22Rv1 (cell line): ENCODE data around the gene ENPP6.

ENCODE experiments used
- H3K27ac ChIP-seq: fragments of 450-650 bp; 2 replicates; pipeline ENCODE4 v1.5.1; 2017
- ZFX ChIP-seq: fragments of 450-650 bp; IDR thresholded peaks from 2 replicates; pipeline ENCODE4 v1.6.1; 2017; ENCODE audit warnings: antibody characterized with exemption, borderline replicate concordance
- TF ChIP-seq, protein P1 (sequence below): fragments of 450-650 bp; IDR thresholded peaks from 2 replicates; pipeline ENCODE4 v1.5.1; 2017; ENCODE audit warnings: mild to moderate bottlenecking

The ENPP6 gene

GRCh38 chr4:184110452-184111224, 107.0 kb downstream of the ENPP6 start:
- H3K27ac ChIP-seq, result no peak overlapping the region
- no peak for TF ChIP-seq ZFX
- TF ChIP-seq, protein P1, sequence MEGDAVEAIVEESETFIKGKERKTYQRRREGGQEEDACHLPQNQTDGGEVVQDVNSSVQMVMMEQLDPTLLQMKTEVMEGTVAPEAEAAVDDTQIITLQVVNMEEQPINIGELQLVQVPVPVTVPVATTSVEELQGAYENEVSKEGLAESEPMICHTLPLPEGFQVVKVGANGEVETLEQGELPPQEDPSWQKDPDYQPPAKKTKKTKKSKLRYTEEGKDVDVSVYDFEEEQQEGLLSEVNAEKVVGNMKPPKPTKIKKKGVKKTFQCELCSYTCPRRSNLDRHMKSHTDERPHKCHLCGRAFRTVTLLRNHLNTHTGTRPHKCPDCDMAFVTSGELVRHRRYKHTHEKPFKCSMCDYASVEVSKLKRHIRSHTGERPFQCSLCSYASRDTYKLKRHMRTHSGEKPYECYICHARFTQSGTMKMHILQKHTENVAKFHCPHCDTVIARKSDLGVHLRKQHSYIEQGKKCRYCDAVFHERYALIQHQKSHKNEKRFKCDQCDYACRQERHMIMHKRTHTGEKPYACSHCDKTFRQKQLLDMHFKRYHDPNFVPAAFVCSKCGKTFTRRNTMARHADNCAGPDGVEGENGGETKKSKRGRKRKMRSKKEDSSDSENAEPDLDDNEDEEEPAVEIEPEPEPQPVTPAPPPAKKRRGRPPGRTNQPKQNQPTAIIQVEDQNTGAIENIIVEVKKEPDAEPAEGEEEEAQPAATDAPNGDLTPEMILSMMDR, result no peak

DNA sequence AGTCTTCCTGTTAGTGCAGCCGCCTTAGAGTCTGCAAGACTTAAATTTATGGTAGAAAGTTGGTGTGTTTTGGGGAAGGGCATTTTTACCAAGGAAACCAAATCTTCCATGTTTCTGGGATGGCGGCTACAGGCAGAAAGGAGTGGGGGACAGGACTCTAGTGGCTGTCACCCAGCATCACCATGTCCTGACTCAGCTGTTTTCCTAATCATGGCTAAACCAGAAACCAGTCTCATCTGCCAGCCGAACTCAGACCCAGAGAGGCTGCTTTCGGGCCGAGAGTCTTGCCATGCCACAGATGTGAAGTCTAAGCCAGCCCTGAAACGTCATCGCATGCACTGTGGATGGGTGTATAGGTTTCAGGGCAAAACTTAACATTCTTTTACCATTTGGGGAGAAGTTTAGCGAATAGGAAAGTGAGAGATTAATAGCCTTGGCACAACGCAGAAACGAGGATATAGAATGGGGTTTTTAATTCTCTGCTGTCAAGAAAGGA, 109.6 kb downstream of the ENPP6 start:
- TF ChIP-seq ZFX, result no peak
- TF ChIP-seq, protein P1, result no peak

GRCh38 chr4:184104419-184105101, 113.1 kb downstream of the ENPP6 start:
- H3K27ac ChIP-seq, result no peak overlapping the region
- TF ChIP-seq, protein P1, result no peak
- TF ChIP-seq ZFX, result no peak

More for the DNA sequence above, 109.6 kb downstream of the ENPP6 start:
- no peak overlapping the region for H3K27ac ChIP-seq

DNA sequence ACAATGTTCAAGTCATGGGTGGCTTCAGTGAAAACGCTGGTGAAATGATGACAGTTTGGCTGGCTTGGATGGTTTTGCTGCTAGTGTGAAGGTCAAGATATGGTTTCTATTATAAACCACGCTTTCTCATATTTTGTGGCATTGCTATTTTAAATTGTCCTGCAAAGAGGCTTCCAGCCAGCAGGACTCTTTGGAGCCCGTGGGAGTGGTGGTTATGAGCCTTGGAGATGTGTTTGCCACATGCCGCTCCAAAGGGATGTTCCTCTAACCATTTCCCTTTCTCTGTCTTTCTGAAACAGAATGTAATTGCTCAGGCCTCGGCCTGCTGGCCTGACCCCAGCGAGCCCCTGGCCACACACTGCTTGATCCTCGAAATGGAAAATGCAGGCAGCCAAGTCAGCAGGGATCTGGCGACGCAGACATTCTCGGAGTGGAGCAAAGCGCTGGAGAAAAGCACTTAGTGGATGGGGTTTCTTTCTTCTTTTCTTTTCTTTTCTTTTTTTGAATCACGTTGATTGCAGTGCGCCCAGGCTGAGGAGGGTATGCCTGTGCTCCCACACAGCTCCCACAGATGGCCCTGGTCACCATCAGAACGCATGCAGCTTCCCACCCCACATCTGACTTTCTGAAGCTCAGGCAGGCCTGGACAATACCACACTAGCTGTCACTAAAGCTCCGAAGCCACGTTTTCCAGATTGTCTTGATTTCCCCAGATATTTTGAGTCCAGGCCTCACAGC, 114.0 kb downstream of the ENPP6 start:
- no peak overlapping the region for H3K27ac ChIP-seq
- TF ChIP-seq, protein P1, result no peak
- TF ChIP-seq ZFX, result no peak

DNA sequence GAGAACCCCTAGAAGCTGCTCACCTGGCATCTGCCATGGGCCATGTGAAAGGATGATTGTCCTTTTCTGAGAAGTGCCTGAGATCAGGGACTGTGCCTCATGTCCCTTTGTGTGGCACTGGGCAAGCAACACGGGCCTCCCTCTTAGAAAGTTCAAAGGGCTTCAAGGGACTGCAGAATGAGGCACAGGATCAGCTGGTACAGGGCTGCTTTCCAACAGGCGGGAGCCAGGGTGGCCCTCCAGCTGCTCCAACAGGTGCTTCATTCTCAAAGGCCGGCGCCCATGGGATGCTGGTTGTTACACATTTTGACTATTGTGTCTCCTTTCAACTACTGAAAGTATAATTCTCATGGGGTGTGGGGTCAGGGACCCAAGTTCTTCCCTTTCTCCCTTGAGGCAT, 114.7 kb downstream of the ENPP6 start:
- TF ChIP-seq ZFX, result no peak
- TF ChIP-seq, protein P1, result no peak
- H3K27ac ChIP-seq, result no peak overlapping the region

GRCh38 chr4:184102488-184102887, 115.2 kb downstream of the ENPP6 start:
- TF ChIP-seq ZFX, result no peak
- TF ChIP-seq, protein P1, result no peak
- H3K27ac ChIP-seq, result no peak overlapping the region
